ENCODE data around the gene KISS1R.

The KISS1R gene

DNA sequence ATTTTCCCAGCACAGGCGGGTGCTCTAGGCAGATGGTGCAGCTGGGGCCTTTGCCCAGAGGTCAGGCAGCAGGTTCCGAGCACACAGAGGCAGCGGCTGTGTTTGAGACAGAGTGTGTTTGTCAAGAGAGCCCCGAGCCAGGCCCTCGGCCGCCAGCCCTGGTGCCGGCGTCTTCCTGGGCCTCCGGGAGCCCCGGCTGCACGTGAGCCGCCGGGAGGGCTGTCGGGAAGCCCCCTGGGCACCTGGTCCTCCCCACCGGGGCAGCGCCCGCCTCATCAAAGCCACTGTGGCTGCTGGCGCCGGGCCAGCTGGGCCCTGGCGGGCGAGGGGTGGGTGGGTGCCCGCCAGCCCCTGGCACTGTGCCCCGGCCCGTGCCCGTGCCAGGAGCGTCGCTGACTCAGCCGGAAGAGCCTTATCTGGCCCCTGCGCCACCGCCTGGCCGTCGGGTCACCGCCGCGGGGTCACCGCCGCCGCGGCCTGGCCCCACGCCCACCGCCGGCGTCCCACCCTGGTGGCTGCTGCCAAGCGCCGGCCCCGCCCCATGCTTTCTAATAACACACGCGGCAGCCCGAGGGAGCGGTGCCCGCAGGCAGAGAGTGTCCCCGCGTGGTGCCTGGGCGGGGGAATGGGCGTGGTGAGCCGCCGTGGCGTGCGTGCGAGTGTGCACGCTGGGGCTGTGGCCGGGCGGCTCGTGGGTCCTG, 23.6 kb downstream of the KISS1R start:
- DNase-seq, result peak; percentile 66

GRCh38 chr19:941292-942132, 24.4 kb downstream of the KISS1R start:
- DNase-seq, result no peak

DNA sequence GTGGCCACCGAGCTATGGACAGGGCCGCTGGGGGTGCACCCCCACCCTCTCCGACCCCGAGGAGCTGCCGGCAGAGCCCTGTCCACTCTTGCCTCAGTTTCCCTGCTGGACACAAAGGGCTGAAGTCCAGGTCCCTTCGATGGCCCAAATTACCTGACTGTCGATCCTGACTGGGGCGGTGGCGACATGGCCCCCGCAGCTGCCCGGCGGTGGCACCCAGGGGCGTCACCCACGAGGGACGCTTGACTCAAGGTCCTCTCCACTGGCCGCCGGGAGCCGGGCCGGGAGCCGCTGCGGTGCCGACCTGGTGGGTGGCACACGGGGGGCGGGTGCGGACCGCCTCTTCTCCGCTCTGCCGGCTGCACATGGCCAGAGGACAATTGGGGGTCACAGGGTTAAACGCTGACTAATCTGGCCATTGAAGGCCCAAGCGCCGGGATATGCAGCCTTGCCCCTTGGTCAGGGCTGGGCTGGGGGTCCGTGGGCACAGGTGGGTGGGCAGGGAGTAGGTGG, 25.1 kb downstream of the KISS1R start:
- DNase-seq, result no peak

DNA sequence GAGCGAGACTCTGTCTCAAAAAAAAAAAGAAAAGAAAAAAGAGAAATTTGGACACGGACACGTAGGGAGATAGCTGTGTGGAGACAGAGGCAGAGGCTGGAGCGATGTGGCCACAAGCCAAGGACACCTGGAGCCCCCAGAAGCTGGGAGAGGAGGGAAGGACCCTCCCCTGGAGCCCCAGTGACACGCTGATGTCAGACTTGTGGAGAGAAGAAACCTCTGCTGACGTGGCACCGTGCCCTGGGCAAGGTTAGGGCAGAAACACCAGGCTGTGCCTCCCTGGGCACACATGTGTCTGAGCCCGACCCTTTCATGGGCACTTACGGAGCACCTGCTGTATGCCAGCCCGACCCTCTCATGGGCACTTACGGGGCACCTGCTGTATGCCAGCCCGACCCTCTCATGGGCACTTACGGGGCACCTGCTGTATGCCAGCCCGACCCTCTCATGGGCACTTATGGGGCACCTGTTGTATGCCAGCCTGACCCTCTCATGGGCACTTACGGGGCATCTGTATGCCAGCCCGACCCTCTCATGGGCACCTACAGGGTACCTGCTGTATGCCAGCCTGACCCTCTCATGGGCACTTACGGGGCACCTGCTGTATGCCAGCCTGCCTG, 26.5 kb downstream of the KISS1R start:
- DNase-seq, result no peak

DNA sequence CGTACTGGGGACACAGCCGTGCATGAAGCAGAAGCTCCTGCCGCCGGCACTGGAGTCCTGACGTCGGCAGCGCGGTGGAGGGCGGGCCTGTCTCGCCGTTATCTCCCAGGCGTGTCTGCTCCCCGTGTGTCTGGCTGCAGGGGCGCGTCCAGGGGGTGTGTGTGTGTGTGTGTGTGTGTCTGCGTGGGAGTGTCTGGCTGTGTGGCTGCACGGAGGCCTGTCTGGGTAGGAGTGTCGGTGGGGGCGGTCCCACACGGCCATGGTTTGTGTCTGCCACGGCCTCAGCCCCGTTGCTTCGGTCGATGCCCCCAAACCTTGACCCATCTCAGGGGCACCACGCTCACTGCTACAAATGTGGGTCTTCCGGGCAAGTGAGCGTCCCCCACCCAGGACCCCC, 27.0 kb downstream of the KISS1R start:
- DNase-seq, result no peak

- DNase-seq, result no peak
Measured at GRCh38 chr19:944663-945241, 27.6 kb downstream of the KISS1R start.

- no peak for DNase-seq
Measured at GRCh38 chr19:945401-946252, 28.5 kb downstream of the KISS1R start.

GRCh38 chr19:947090-947706, 30.1 kb downstream of the KISS1R start:
- no peak for DNase-seq

DNA sequence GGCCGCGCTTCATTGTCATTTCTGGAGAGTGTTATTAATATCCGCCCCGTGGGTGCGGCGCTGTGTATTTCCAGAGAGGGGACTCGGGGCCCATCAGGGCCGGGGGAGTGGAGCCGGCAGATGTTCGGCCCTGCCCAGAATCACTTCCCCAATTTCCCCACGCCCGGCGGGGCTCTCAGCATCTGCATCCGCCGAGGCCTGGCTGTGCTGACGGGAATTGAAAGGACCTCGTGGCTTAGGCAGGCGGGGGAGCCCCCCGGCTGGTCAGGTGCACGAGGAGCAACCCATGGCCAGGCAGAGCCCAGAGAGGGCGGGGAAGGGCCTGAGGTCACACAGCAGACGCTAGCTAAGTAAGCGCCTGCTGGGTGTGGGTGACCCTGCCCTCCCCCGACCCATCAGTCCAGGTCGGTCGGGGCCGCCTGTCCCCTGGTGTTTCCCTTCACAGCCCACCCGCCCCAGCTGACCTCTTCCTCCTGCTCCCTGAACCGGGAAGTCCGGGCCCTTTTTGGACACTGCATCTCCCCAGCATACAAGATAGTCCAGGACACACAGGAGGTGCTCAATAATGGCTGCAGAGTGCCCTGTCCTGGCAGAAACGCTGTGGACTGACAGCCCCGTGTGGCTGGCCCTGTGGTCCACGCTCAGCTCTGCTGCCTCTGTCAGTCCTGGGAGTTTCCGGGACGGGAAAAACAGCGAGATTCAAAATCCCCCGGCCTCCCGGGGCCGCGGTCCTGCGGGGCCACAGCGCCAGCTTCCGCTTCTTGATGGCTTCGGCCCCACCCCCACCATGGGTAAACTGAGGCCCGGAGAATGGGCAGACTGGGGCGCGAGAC, 30.8 kb downstream of the KISS1R start:
- no peak for DNase-seq

- DNase-seq, result no peak
Measured at GRCh38 chr19:948842-949496, 31.8 kb downstream of the KISS1R start.

DNA sequence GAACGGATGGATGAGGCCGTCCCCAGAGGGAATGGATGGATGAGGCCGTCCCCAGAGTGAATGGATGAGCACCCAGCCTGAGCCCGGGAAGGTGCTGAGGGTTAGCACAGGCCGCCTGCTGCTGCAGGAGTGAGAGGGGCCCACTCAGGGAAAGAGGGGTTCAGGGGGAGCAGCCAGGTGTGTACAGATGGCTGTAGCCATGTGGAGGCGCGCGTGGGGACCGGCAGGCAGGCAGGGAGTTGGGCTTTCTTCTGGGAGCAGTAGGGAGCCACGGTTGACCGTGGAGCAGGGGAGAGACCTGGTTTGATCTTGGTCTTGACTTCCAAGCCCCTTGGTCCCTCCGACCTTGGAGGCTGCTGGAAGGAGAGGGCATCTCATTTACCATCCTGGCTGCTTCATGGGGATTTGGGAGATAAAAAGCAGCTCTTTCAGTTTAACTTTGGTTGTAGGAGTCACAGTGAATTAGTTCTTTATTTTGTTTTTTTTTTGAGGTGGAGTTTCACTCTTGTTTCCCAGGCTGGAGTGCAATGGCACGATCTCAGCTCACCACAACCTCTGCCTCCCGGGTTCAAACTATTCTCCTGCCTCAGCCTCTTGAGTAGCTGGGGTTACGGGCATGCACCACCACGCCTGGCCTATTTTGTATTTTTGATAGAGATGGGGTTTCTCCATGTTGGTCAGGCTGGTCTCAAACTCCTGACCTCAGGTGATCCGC, 33.4 kb downstream of the KISS1R start:
- DNase-seq, result no peak

- no peak for DNase-seq
Measured at GRCh38 chr19:952049-952679, 35.0 kb downstream of the KISS1R start.

- DNase-seq, result no peak
Measured at GRCh38 chr19:952680-953444, 35.7 kb downstream of the KISS1R start.

DNA sequence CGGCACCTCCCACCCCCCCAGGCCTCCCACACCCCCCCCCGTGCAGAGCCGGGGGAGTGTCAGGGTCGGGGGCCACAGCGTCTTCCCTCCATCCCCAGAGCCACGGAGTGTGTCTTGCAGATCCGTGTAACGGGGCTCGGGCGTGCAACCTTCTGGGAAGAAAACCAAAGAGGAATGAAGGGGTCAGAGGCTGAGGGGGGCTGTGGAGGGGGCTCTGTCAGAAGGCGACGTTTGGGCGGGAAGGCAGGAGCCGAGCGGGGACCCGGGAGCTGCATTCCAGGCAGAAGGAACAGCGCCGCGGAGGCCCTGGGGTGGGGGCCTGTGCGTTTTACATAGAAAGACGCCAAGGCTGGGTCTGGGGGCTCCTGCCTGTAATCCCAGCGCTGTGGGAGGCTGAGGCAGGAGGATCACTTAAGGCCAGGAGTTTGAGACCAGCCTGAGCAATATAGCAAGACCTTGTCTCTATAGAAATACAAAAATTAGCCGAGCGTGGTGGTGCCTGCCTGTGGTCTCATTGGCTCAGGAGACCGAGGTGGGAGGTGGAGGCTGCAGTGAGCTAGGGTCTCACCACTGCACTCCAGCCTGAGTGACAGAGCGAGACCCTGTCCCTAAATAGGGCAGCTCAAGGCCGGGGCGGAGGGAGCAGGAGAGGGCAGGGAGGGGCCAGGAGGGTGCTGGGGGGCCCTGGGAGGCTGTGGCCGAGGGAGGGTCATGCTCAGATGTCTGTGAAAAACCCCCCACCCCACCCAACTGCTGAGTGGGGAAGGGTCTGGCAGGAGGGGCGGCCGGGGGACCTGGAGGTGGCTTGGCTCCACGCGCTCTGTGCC, 36.5 kb downstream of the KISS1R start:
- no peak for DNase-seq

- DNase-seq, result no peak
Measured at GRCh38 chr19:954272-954671, 37.1 kb downstream of the KISS1R start.

DNA sequence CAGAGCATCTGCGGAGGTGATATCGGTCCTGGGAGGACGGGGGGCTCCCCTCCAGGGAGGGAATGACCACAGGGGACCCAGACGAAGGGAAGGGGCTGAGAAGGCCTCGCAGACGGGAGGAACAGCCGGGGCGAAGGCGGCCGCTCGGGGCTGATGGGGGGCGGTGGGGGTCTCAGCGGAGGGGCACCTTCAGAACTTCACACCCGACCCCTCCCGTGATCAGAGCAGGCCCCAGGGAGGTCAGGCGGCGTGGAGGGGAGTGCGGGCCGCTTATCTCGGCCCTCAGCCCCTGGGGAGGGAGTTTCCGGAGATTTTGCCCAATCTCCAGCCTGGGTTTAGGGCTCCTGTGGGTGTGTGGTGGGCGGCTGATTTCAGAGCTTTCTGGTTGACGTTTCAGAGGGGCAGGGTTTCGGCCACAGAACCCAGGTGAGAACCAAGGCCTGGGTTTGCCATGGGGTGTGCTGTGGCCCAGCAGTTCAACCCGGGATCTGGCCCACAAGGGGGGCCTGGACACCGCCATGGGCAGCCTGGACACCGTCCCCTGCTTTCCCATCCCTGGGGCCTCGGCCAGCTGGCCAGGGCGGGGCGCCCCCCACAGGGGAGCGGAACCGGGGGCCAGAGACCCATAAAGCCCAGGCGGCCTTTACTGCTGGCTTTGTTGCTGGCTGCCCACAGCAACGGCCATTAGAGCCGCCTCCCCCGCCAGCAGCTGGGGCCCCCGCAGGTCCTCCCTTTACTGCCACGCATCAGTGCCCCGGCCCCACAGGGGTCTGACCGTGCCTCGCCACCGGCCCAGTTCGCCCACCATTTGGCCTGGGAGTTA, 37.8 kb downstream of the KISS1R start:
- no peak for DNase-seq

All from stimulated activated naive CD4-positive, alpha-beta T cell treated with Interleukin-2 at 50 U/mL for 16 hours (primary cell).